ENCODE data around the gene PRSS38. TPM values are rescaled to one million over a fixed set of nuclear protein-coding genes. Genes with fewer than 3 reads are reported as not detected.

The PRSS38 gene
- polyA plus RNA-seq, 2 of the 4 experiments (the other 2 are of a cell fraction), result not detected

- H3K4me1 ChIP-seq, result no peaks in the 10 kb centered on the region
- no peak for ATAC-seq
- no peak overlapping the region for H3K27ac ChIP-seq
- WGBS (ENCODE audit: missing lambda C conversion rate), result 46% methylated on average over 3 of the region's 3 CpGs
- TF ChIP-seq, protein P1, sequence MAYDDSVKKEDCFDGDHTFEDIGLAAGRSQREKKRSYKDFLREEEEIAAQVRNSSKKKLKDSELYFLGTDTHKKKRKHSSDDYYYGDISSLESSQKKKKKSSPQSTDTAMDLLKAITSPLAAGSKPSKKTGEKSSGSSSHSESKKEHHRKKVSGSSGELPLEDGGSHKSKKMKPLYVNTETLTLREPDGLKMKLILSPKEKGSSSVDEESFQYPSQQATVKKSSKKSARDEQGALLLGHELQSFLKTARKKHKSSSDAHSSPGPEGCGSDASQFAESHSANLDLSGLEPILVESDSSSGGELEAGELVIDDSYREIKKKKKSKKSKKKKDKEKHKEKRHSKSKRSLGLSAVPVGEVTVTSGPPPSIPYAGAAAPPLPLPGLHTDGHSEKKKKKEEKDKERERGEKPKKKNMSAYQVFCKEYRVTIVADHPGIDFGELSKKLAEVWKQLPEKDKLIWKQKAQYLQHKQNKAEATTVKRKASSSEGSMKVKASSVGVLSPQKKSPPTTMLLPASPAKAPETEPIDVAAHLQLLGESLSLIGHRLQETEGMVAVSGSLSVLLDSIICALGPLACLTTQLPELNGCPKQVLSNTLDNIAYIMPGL (CRISPR knock-in tag; IDR thresholded peaks at IDR 0.05; ENCODE audit: borderline replicate concordance), result no peak
- no peak for TF ChIP-seq SMC3 (IDR thresholded peaks at IDR 0.05)
- no peak overlapping the region for H3K4me2 ChIP-seq
- no peak for FAIRE-seq
- ChIA-PET CTCF (interaction anchor here (0.6 kb wide), 1 partner anchor 258 kb away, joined by 3 read pairs; no protein-coding TSS in a partner anchor), POLR2A (no interaction called here)
- H3K4me3 ChIP-seq, result no peak overlapping the region
- H3K9me3 ChIP-seq, result peaks cover 13% of the 10 kb centered on the region; the same call in 2 of the 3 replicates
- no peak for DNase-seq (ENCODE audit: low read depth in 1 of 2, low spot score in 1 of 2)
These were observed 13.3 kb downstream of the PRSS38 start for GRCh38 chr1:227828786-227829185.

GRCh38 chr1:227838181-227838580 is 22.7 kb downstream of the PRSS38 start:
- ChIA-PET POLR2A (no interaction called here), CTCF (interaction anchor here (0.6 to 1.2 kb wide), 2 partner anchors 13 to 192 kb away, joined by 3 to 5 read pairs; no protein-coding TSS in a partner anchor)
- DNase-seq (ENCODE audit: low read depth in 1 of 2, low spot score in 1 of 2) (no peak), ATAC-seq (no peak), FAIRE-seq (no peak)
- no peaks in the 10 kb centered on the region for H3K4me1 ChIP-seq
- H3K4me2 ChIP-seq, result no peak overlapping the region
- TF ChIP-seq ZC3H11A (IDR thresholded peaks at IDR 0.05) (no peak), NFE2L2 (conservative IDR thresholded peaks at IDR 0.05; ENCODE audit: low read length) (no peak), CHD2 (IDR thresholded peaks at IDR 0.05; ENCODE audit: low read length, partially characterized antibody) (no peak), EHMT2 (IDR thresholded peaks at IDR 0.05; ENCODE audit: low read depth) (no peak), MAZ (IDR thresholded peaks at IDR 0.05; ENCODE audit: borderline replicate concordance, low read depth, low read length) (no peak), CTCF (IDR thresholded peaks at IDR 0.05) (no peak), JUNB (IDR thresholded peaks at IDR 0.05) (no peak), EHF (CRISPR knock-in tag; IDR thresholded peaks at IDR 0.05) (no peak), POLR2AphosphoS2 (conservative IDR thresholded peaks at IDR 0.05; ENCODE audit: low read length) (no peak), HOXA7 (CRISPR knock-in tag; IDR thresholded peaks at IDR 0.05) (no peak), CEBPB (IDR thresholded peaks at IDR 0.05) (no peak), PHF8 (IDR thresholded peaks at IDR 0.05; ENCODE audit: borderline replicate concordance, low read depth) (no peak), RFX5 (IDR thresholded peaks at IDR 0.05) (no peak), ESRRA (IDR thresholded peaks at IDR 0.05; ENCODE audit: borderline replicate concordance, low read length) (no peak), FOSB (CRISPR knock-in tag; IDR thresholded peaks at IDR 0.05) (no peak), JUN (IDR thresholded peaks at IDR 0.05) (no peak), RNF2 (IDR thresholded peaks at IDR 0.05; ENCODE audit: borderline replicate concordance, low read depth) (no peak), KDM1A (IDR thresholded peaks at IDR 0.05; ENCODE audit: low read depth) (no peak)
- TF ChIP-seq, protein P2, sequence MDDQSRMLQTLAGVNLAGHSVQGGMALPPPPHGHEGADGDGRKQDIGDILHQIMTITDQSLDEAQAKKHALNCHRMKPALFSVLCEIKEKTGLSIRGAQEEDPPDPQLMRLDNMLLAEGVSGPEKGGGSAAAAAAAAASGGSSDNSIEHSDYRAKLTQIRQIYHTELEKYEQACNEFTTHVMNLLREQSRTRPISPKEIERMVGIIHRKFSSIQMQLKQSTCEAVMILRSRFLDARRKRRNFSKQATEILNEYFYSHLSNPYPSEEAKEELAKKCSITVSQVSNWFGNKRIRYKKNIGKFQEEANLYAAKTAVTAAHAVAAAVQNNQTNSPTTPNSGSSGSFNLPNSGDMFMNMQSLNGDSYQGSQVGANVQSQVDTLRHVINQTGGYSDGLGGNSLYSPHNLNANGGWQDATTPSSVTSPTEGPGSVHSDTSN (IDR thresholded peaks at IDR 0.05), result no peak
- H3K27ac ChIP-seq, result no peak overlapping the region
- H3K9me3 ChIP-seq, result no peaks in the 10 kb centered on the region
- H3K4me3 ChIP-seq, result no peak overlapping the region
- WGBS (ENCODE audit: missing lambda C conversion rate), result 63% methylated on average over 7 of the region's 7 CpGs
